Loucy (cell line): ENCODE results near the gene MLYCD.

Experiments
- H2AFZ ChIP-seq: fragments of 200-600 bp; sonication (generic); 2 replicates; pipeline ENCODE4 v1.6.0; 2016; ENCODE audit warnings: antibody characterized with exemption, mild to moderate bottlenecking, low read length, moderate library complexity
- H3F3A ChIP-seq: fragments of 200-600 bp; 2 replicates; pipeline ENCODE4 v1.6.0; 2016; ENCODE audit warnings: antibody characterized with exemption, low read depth, mild to moderate bottlenecking
- H3K27me3 ChIP-seq: fragments of 200-600 bp; sonication (generic); 2 replicates; pipeline ENCODE4 v1.6.1; 2014; ENCODE audit warnings: low read length, mild to moderate bottlenecking; ENCODE audit not compliant: insufficient read depth, poor library complexity, severe bottlenecking
- H3K36me3 ChIP-seq: fragments of 200-600 bp; sonication (generic); 2 replicates; pipeline ENCODE4 v1.6.1; 2016; ENCODE audit warnings: low read length; ENCODE audit not compliant: insufficient read depth
- H3K4me1 ChIP-seq: fragments of 200-600 bp; sonication (generic); 2 replicates; pipeline ENCODE4 v1.5.1; 2014; ENCODE audit warnings: low read length, mild to moderate bottlenecking; ENCODE audit not compliant: insufficient read depth, poor library complexity, severe bottlenecking
- H3K4me2 ChIP-seq: fragments of 200-600 bp; sonication (generic); 2 replicates; pipeline ENCODE4 v1.6.0; 2014; ENCODE audit warnings: antibody characterized with exemption, low read length, low read depth, mild to moderate bottlenecking; ENCODE audit not compliant: poor library complexity, severe bottlenecking
- H3K4me3 ChIP-seq: fragments of 200-600 bp; sonication (generic); 2 replicates; pipeline ENCODE4 v1.5.1; 2014; ENCODE audit warnings: low read length, mild to moderate bottlenecking, mixed read lengths; ENCODE audit not compliant: poor library complexity, severe bottlenecking
- H3K79me2 ChIP-seq: fragments of 200-600 bp; sonication (generic); 2 replicates; pipeline ENCODE4 v1.6.1; 2014; ENCODE audit warnings: low read length; ENCODE audit not compliant: insufficient read depth
- H3K9ac ChIP-seq: fragments of 200-600 bp; sonication (generic); 2 replicates; pipeline ENCODE4 v1.6.0; 2014; ENCODE audit warnings: mild to moderate bottlenecking, low read depth, low read length, moderate library complexity; ENCODE audit not compliant: poor library complexity, severe bottlenecking
- H3K9me2 ChIP-seq: fragments of 200-600 bp; sonication (generic); replicated peaks from 2 replicates; pipeline ENCODE4 v1.6.1; 2016; ENCODE audit warnings: low read depth, low read length, mixed read lengths
- H3K9me3 ChIP-seq: fragments of 200-600 bp; sonication (generic); 2 replicates; pipeline ENCODE4 v1.6.1; 2014; ENCODE audit warnings: mild to moderate bottlenecking, antibody characterized with exemption, low read length, low read depth; ENCODE audit not compliant: insufficient read depth
- H4K20me1 ChIP-seq: fragments of 200-600 bp; sonication (generic); 2 replicates; pipeline ENCODE4 v1.6.0; 2014; ENCODE audit warnings: antibody characterized with exemption, low read length, mild to moderate bottlenecking; ENCODE audit not compliant: insufficient read depth, poor library complexity, severe bottlenecking
- EZH2phosphoT487 ChIP-seq: fragments of 200-600 bp; IDR thresholded peaks from 2 replicates; pipeline ENCODE4 v1.6.1; 2018; ENCODE audit warnings: antibody characterized with exemption, mild to moderate bottlenecking, moderate library complexity, borderline replicate concordance
- TF ChIP-seq, protein P1 (sequence below): fragments of 200-600 bp; sonication (generic); conservative IDR thresholded peaks from 2 replicates; pipeline ENCODE4 v1.5.1; 2014; ENCODE audit warnings: mild to moderate bottlenecking, antibody characterized with exemption, low read length

Gene MLYCD

DNA sequence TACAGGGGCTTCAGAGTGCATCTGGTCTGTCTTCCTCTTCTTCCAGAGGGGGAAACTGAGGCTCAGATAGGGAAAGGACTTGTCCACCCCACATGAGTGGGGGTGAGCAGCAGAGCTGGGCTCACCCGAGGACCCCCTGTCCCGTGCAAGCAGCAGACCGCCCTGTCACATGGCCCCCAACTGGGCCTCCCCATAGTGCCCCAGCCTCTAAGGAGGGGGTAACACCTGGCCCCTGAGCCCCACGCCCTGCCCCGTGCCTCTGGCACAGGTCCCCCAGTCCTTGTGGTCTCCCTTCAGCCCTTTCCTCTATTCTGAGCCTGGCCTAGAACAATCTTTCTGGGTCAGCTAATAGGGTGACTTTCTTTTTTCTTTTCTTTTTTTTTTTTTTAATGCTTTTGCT, 62.7 kb downstream of the MLYCD start:
- no peaks in the 10 kb centered on the region for H3K27me3 ChIP-seq
- no peaks in the 10 kb centered on the region for H3K36me3 ChIP-seq
- H3K4me1 ChIP-seq: no peaks in the 10 kb centered on the region
- H3K4me2 ChIP-seq: no peak overlapping the region
- H3K4me3 ChIP-seq: no peak overlapping the region
- TF ChIP-seq, protein P1, sequence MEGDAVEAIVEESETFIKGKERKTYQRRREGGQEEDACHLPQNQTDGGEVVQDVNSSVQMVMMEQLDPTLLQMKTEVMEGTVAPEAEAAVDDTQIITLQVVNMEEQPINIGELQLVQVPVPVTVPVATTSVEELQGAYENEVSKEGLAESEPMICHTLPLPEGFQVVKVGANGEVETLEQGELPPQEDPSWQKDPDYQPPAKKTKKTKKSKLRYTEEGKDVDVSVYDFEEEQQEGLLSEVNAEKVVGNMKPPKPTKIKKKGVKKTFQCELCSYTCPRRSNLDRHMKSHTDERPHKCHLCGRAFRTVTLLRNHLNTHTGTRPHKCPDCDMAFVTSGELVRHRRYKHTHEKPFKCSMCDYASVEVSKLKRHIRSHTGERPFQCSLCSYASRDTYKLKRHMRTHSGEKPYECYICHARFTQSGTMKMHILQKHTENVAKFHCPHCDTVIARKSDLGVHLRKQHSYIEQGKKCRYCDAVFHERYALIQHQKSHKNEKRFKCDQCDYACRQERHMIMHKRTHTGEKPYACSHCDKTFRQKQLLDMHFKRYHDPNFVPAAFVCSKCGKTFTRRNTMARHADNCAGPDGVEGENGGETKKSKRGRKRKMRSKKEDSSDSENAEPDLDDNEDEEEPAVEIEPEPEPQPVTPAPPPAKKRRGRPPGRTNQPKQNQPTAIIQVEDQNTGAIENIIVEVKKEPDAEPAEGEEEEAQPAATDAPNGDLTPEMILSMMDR: no peak
- TF ChIP-seq EZH2phosphoT487: no peak
- no peak overlapping the region for H3K9ac ChIP-seq
- no peaks in the 10 kb centered on the region for H3K9me3 ChIP-seq
- H3K9me2 ChIP-seq: no peaks in the 10 kb centered on the region
- no peak overlapping the region for H2AFZ ChIP-seq
- no peaks in the 10 kb centered on the region for H3K79me2 ChIP-seq
- H4K20me1 ChIP-seq: no peaks in the 10 kb centered on the region
- no peaks in the 10 kb centered on the region for H3F3A ChIP-seq

DNA sequence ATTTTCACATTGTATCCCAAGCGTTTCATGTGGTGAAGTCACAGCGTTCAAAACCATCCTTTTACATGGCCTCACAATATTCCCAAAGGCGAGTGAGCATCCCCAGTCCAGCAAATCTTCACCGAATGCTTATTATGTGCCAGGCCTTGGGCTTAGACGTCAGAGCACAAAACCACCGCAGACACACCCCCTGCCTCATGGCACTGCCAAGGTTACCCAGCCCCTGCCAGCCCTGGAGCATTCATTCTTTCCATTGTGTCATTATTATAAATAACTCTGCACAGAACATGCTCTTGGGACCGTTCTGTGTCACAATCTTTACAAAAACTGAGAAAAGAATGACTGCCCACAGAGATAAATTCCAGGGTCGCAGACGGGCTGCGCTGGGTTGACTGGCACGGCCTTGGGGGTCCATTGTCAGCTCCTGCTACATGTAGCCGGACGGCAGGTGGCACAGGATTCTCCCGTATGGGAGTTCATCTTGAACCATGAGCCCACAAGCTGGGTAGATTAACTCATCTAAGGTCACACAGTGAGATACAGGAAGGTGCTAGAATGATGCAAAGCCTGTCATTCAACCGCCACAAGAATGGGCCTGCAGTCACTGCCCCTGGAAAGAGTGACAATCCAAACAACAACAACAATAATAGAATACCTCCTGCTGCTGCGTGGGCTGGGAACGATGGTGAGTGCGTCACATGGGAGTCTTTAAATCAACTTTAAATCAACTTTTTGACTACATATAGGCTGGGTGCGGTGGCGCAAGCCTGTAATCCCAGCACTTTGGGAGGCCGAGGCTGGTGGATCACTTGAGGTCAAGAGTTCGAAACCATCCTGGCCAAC, 64.6 kb downstream of the MLYCD start:
- Histone ChIP-seq H3K27me3 (no peaks in the 10 kb centered on the region), H3K9me2 (no peaks in the 10 kb centered on the region), H3K4me3 (no peak overlapping the region), H3K36me3 (no peaks in the 10 kb centered on the region), H2AFZ (no peak overlapping the region), H4K20me1 (no peaks in the 10 kb centered on the region), H3K9ac (no peak overlapping the region), H3K4me1 (no peaks in the 10 kb centered on the region), H3K79me2 (no peaks in the 10 kb centered on the region), H3K4me2 (no peak overlapping the region), H3K9me3 (no peaks in the 10 kb centered on the region), H3F3A (no peaks in the 10 kb centered on the region)
- TF ChIP-seq EZH2phosphoT487: no peak
- TF ChIP-seq, protein P1: no peak

DNA sequence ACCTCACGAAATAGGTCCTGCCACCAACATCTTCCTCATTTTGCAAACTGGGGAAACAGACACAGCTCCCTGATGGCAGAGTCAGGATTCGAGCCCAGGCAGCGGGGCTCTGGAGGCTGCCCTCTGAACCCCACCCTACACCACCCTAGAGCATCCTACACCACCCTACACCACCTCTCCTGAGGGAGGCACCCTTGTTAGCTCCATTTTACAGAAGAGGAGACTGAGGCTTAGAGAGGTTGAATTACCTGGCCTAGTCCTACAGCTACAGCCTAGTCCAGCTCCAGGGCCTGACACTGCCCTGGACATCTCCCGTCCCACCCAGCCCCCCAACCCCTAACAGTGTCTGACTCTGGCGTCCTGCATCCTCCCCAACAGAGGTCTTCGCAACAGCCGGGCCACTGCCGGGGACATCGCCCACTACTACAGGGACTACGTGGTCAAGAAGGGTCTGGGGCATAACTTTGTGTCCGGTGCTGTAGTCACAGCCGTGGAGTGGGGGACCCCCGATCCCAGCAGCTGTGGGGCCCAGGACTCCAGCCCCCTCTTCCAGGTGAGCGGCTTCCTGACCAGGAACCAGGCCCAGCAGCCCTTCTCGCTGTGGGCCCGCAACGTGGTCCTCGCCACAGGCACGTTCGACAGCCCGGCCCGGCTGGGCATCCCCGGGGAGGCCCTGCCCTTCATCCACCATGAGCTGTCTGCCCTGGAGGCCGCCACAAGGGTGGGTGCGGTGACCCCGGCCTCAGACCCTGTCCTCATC, 65.9 kb downstream of the MLYCD start:
- Histone ChIP-seq H3K27me3 (no peaks in the 10 kb centered on the region), H3K9ac (no peak overlapping the region), H3K36me3 (no peaks in the 10 kb centered on the region), H3K4me3 (no peak overlapping the region), H3K4me2 (no peak overlapping the region), H3K79me2 (no peaks in the 10 kb centered on the region), H2AFZ (no peak overlapping the region), H3K4me1 (no peaks in the 10 kb centered on the region), H4K20me1 (no peaks in the 10 kb centered on the region), H3F3A (no peaks in the 10 kb centered on the region), H3K9me2 (no peaks in the 10 kb centered on the region), H3K9me3 (no peaks in the 10 kb centered on the region)
- TF ChIP-seq, protein P1: no peak
- TF ChIP-seq EZH2phosphoT487: no peak
